Lower lobe of right lung (tissue), 2 donors: ENCODE results near the gene MLKL. TPM values are rescaled to one million over a fixed set of nuclear protein-coding genes. Genes with fewer than 3 reads are reported as not detected.

ENCODE experiments used
- ATAC-seq, 2 donors: fragments of 200-7000 bp; cut with Tn5 transposase; one replicate each; pipeline ENCODE4 v1.9.1; 2020 to 2022; ENCODE audit warnings: mild to moderate bottlenecking in 2 of 2, moderate library complexity in 2 of 2
- DNase-seq: peaks from one replicate; pipeline ENCODE4 v3.0.0-alpha.2; 2020
- H3K27ac ChIP-seq: fragments of 200-600 bp; one replicate; pipeline ENCODE4 v1.8.0; 2022
- H3K27me3 ChIP-seq: fragments of 200-600 bp; one replicate; pipeline ENCODE4 v1.8.0; 2022; ENCODE audit warnings: low read depth
- H3K36me3 ChIP-seq: fragments of 200-600 bp; one replicate; pipeline ENCODE4 v1.8.0; 2022; ENCODE audit warnings: mild to moderate bottlenecking
- H3K4me1 ChIP-seq: fragments of 200-600 bp; one replicate; pipeline ENCODE4 v1.8.0; 2022
- H3K4me3 ChIP-seq: fragments of 200-600 bp; one replicate; pipeline ENCODE4 v1.8.0; 2022; ENCODE audit warnings: mild to moderate bottlenecking
- H3K9me3 ChIP-seq: fragments of 200-600 bp; one replicate; pipeline ENCODE4 v1.8.0; 2022
- intact Hi-C: fragments of 100-400 bp; cut with DNase I; formaldehyde crosslinking; loops from one replicate; pipeline ENCODE4 v1.11.0; 2022
- total RNA-seq: library from RNA; stranded (reverse); fragmentation: NEBNext Ultra II Directional; extraction: Animal tissue kit (Norgen Biotek cat#: 25700); gene quantifications from one replicate; pipeline ENCODE4 v1.2.1, GENCODE V29; 2021
- TF ChIP-seq, protein P1 (sequence below): fragments of 200-600 bp; IDR thresholded peaks from one replicate; pipeline ENCODE4 v1.8.0; 2022; ENCODE audit warnings: antibody characterized with exemption, mild to moderate bottlenecking
- donor health status: DM: no; HTN: yes; CAD: no; lungs with severe emphysema.

MLKL gene
- total RNA-seq, 1 donor from 2014 or later, result 36.7 TPM

DNA sequence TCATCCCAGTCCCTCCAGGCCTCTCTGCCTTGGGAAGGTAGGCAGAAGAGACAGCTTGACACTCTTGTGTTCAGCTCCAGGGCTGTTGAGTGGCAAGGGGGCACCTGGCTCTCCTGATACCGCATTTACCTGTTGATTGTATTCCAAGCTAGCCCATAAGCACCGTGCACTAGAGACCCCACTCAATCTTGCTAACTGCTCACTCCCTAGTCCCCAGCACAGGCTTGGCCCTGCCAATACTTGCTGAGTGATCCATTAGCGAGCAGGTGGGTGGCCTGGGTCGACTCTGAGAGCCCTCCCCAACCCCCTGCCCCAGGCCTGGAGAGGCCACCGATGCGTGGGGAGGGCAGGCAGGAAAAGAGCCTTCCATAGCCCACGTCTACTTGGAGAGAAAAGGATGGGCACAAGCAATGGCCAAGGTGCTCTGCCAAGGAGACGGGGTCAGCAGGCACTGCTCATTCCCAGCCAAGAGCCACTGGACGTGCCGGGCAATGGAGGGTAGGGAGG is 44.5 kb upstream of the MLKL start:
- intact Hi-C loops, result no loop called here
- Histone ChIP-seq H3K27me3 (no peaks in the 10 kb centered on the region), H3K4me1 (no peaks in the 10 kb centered on the region), H3K27ac (no peak overlapping the region), H3K9me3 (no peaks in the 10 kb centered on the region), H3K4me3 (no peak overlapping the region), H3K36me3 (no peaks in the 10 kb centered on the region)
- DNase-seq, result no peak
- TF ChIP-seq, protein P1, sequence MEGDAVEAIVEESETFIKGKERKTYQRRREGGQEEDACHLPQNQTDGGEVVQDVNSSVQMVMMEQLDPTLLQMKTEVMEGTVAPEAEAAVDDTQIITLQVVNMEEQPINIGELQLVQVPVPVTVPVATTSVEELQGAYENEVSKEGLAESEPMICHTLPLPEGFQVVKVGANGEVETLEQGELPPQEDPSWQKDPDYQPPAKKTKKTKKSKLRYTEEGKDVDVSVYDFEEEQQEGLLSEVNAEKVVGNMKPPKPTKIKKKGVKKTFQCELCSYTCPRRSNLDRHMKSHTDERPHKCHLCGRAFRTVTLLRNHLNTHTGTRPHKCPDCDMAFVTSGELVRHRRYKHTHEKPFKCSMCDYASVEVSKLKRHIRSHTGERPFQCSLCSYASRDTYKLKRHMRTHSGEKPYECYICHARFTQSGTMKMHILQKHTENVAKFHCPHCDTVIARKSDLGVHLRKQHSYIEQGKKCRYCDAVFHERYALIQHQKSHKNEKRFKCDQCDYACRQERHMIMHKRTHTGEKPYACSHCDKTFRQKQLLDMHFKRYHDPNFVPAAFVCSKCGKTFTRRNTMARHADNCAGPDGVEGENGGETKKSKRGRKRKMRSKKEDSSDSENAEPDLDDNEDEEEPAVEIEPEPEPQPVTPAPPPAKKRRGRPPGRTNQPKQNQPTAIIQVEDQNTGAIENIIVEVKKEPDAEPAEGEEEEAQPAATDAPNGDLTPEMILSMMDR, result no peak
- no peak for ATAC-seq

DNA sequence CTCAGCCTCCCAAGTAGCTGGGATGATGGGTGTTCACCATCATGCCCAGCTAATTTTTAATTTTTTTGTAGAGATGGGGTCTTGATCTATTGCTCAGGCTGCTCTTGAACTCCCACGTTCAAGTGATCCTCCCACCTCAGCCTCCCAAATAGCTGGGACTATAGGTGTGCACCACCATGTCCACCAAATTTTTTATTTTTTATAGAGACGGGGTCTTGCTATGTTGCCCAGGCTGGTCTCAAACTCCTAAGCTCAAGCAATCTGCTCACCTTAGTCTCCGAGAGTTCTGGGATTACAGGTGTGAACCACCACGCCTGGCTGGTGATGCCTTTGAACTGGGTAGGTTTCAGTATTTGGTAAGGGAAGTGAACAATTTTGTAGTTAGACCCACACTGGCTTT is 43.9 kb upstream of the MLKL start:
- ATAC-seq, result no peak
- H3K4me3 ChIP-seq, result no peak overlapping the region
- intact Hi-C loops, result no loop called here
- peak overlapping the region; percentile 57 for H3K27ac ChIP-seq
- H3K9me3 ChIP-seq, result no peaks in the 10 kb centered on the region
- TF ChIP-seq, protein P1, result no peak
- H3K36me3 ChIP-seq, result no peaks in the 10 kb centered on the region
- H3K4me1 ChIP-seq, result no peaks in the 10 kb centered on the region
- no peak for DNase-seq
- no peaks in the 10 kb centered on the region for H3K27me3 ChIP-seq

DNA sequence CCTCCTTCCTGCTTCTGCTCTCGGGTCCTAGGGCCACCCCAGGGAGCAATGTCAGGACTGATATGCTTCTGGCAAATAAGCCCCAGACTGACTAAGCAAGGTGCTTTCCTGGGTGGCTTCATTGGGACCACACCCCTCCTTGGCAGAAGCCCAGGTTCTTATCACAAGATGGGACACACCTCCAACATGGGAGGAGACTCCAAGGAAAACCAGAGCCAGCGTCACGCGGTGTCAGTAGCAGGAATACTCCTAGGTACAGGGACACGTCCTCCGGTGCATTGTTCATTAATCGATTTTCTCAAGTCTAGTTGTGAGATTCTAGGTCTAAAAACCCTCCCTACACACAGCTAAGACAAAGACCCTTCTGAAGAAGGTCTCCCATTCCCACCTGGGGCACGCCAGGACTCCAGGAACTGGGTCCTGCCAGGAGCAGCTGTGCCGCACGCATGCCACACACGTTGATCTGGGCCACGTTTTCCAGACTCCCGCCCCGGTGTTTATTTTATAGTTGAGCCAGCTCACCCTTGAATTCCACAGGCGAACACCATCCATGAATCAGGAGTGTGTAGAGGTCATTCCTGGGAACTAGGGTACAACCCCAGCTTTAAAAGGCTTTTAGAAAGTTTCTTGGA is 43.1 kb upstream of the MLKL start:
- intact Hi-C loops, result no loop called here
- peak; percentile 81 for DNase-seq
- peak; percentile 92 to 96 for ATAC-seq
- Histone ChIP-seq H3K27ac (peak overlapping the region; percentile 57), H3K4me1 (no peaks in the 10 kb centered on the region), H3K9me3 (no peaks in the 10 kb centered on the region), H3K36me3 (no peaks in the 10 kb centered on the region), H3K4me3 (no peak overlapping the region), H3K27me3 (no peaks in the 10 kb centered on the region)
- TF ChIP-seq, protein P1, result no peak

DNA sequence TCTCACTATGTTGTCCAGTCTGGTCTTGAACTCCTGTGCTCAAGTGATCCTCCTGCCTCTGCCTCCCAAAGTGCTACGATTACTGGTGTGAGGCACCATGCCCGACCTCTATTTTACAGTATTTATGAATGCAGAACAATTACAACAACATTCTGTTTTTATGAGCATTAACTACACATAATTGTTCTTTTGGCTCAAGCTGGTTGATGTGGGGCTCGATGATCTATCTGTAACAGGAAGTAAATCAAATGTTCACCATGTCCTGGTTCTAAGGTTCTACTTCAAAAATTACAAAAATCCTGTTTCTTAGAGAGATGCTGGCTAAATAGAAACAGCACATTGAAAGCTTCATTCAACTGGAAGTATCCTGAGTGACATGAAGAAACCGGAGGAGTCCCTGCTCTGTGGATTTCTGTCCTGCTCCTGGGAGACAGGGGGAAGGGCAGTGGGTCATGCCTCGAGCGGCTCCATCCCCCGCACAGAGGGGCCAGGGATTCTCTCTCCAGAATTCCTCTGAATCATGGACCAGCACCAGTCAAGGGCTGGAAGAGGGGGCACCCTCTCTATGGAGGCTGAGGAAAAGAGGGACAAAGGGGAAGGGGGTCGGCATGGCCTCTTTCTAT is 42.5 kb upstream of the MLKL start:
- intact Hi-C loops, result no loop called here
- TF ChIP-seq, protein P1, result no peak
- H3K9me3 ChIP-seq, result no peaks in the 10 kb centered on the region
- DNase-seq, result no peak
- ATAC-seq, result peak; percentile 11 to 26
- H3K4me3 ChIP-seq, result no peak overlapping the region
- no peak overlapping the region for H3K27ac ChIP-seq
- H3K27me3 ChIP-seq, result no peaks in the 10 kb centered on the region
- no peaks in the 10 kb centered on the region for H3K4me1 ChIP-seq
- no peaks in the 10 kb centered on the region for H3K36me3 ChIP-seq

DNA sequence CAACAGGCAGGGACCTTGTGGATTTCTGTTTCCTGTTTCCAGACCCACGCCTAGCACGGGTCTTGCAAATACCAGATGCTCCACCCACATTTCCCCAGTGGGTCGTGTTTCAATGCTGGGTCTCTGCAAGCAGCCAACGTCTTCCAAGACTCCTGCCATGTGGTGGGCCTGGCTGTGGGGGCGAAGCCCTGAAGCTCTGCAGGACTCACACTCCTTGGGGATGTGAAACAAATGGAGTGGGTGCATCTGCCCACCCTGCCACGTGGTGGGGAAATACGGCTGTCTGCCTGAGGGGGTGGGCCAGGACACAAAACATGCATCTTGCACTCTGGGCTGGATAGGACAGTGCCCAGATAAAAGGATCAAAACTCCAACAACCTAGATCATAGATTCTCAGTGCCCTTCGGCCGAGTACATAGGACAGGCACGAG is 41.4 kb upstream of the MLKL start:
- ATAC-seq, result no peak
- DNase-seq, result no peak
- intact Hi-C loops, result no loop called here

More for the DNA sequence above, 41.4 kb upstream of the MLKL start:
- H3K9me3 ChIP-seq, result no peaks in the 10 kb centered on the region
- no peaks in the 10 kb centered on the region for H3K4me1 ChIP-seq
- no peaks in the 10 kb centered on the region for H3K36me3 ChIP-seq
- no peak overlapping the region for H3K27ac ChIP-seq
- TF ChIP-seq, protein P1, result no peak
- no peaks in the 10 kb centered on the region for H3K27me3 ChIP-seq
- no peak overlapping the region for H3K4me3 ChIP-seq
